Natural killer cell treated with Interleukin-12 subunit alpha and Interleukin-12 subunit beta and Interleukin-15 and Interleukin-18, amount 100 ng/mL, for 72 hours (primary cell): ENCODE measurements around the gene PARD3. TPM values are rescaled to one million over a fixed set of nuclear protein-coding genes. Genes with fewer than 3 reads are reported as not detected.

Source experiments
- ATAC-seq, 2 donors: fragments of 150-1000 bp; cut with Tn5 transposase in 1 of 2; sonication (Bioruptor Pico), chemical (Tn5 transposase) in 1 of 2; 2 replicates each; pipeline ENCODE4 v1.10.0; 2021
- DNase-seq: peaks from one replicate; pipeline ENCODE4 v3.0.0; 2022; ENCODE audit warnings: low spot score
- H3K27ac Mint-ChIP-seq, 2 donors: 1 replicate in 1 of 2; 2 replicates in 1 of 2; pipeline ENCODE4 v1.8.0; 2022; ENCODE audit warnings: mixed read lengths in 2 of 2, mild to moderate bottlenecking in 1 of 2, moderate library complexity in 1 of 2
- H3K27me3 Mint-ChIP-seq, 2 donors: 1 replicate in 1 of 2; 2 replicates in 1 of 2; pipeline ENCODE4 v1.8.0; 2022; ENCODE audit warnings: mixed read lengths in 2 of 2
- H3K36me3 Mint-ChIP-seq: one replicate; pipeline ENCODE4 v1.8.0; 2022; ENCODE audit warnings: mixed read lengths
- H3K4me1 Mint-ChIP-seq, 2 donors: 1 replicate in 1 of 2; 2 replicates in 1 of 2; pipeline ENCODE4 v1.8.0; 2022; ENCODE audit warnings: low read depth in 2 of 2, mixed read lengths in 2 of 2, mild to moderate bottlenecking in 1 of 2
- H3K4me3 Mint-ChIP-seq: one replicate; pipeline ENCODE4 v1.8.0; 2022; ENCODE audit warnings: mixed read lengths
- H3K9me3 Mint-ChIP-seq: 2 replicates; pipeline ENCODE4 v1.8.0; 2022; ENCODE audit warnings: mixed read lengths
- total RNA-seq, 2 donors: library from RNA; stranded (reverse); gene quantifications; one replicate each; pipeline ENCODE4 v1.2.3, GENCODE V29; 2022

Gene PARD3
- total RNA-seq, 2 donors from 2014 or later: 0.56 TPM; not detected in 1

GRCh38 chr10:34585422-34586112 lies 229.5 kb downstream of the PARD3 start:
- DNase-seq: no peak
- no peaks in the 10 kb centered on the region for H3K4me1 Mint-ChIP-seq
- ATAC-seq: no peak
- no peaks in the 10 kb centered on the region for H3K36me3 Mint-ChIP-seq
- no peak overlapping the region for H3K4me3 Mint-ChIP-seq
- no peaks in the 10 kb centered on the region for H3K9me3 Mint-ChIP-seq
- no peak overlapping the region for H3K27ac Mint-ChIP-seq
- peaks cover 4 to 16% of the 10 kb centered on the region in 2 donors for H3K27me3 Mint-ChIP-seq

- H3K36me3 Mint-ChIP-seq: no peaks in the 10 kb centered on the region
- no peak for DNase-seq
- H3K27ac Mint-ChIP-seq: no peak overlapping the region
- no peaks in the 10 kb centered on the region for H3K4me1 Mint-ChIP-seq
- peaks cover 4 to 16% of the 10 kb centered on the region in 2 donors for H3K27me3 Mint-ChIP-seq
- ATAC-seq: no peak
- H3K9me3 Mint-ChIP-seq: no peaks in the 10 kb centered on the region
- H3K4me3 Mint-ChIP-seq: no peak overlapping the region
These were observed 230.9 kb downstream of the PARD3 start for GRCh38 chr10:34584164-34584563.

GRCh38 chr10:34581801-34582532 lies 233.1 kb downstream of the PARD3 start:
- Mint-ChIP-seq H3K36me3 (no peaks in the 10 kb centered on the region), H3K27ac (no peak overlapping the region), H3K4me3 (no peak overlapping the region), H3K4me1 (no peaks in the 10 kb centered on the region), H3K27me3 (peaks cover 0 to 16% of the 10 kb centered on the region in 2 donors), H3K9me3 (no peaks in the 10 kb centered on the region)
- no peak for ATAC-seq
- no peak for DNase-seq

GRCh38 chr10:34580643-34581042 lies 234.5 kb downstream of the PARD3 start:
- DNase-seq: no peak
- H3K4me3 Mint-ChIP-seq: no peak overlapping the region
- H3K9me3 Mint-ChIP-seq: no peaks in the 10 kb centered on the region
- no peaks in the 10 kb centered on the region for H3K36me3 Mint-ChIP-seq
- H3K27ac Mint-ChIP-seq: no peak overlapping the region
- peaks cover 0 to 17% of the 10 kb centered on the region in 2 donors for H3K27me3 Mint-ChIP-seq
- no peaks in the 10 kb centered on the region for H3K4me1 Mint-ChIP-seq
- ATAC-seq: no peak

- no peaks in the 10 kb centered on the region for H3K9me3 Mint-ChIP-seq
- H3K27me3 Mint-ChIP-seq: peaks cover 0 to 13% of the 10 kb centered on the region in 2 donors
- no peak overlapping the region for H3K27ac Mint-ChIP-seq
- ATAC-seq: no peak
- H3K36me3 Mint-ChIP-seq: no peaks in the 10 kb centered on the region
- H3K4me3 Mint-ChIP-seq: no peak overlapping the region
- no peak for DNase-seq
- no peaks in the 10 kb centered on the region for H3K4me1 Mint-ChIP-seq
These were observed 234.9 kb downstream of the PARD3 start for GRCh38 chr10:34580214-34580613.

- Mint-ChIP-seq H3K9me3 (no peaks in the 10 kb centered on the region), H3K36me3 (no peaks in the 10 kb centered on the region), H3K4me3 (no peak overlapping the region), H3K27ac (no peak overlapping the region), H3K27me3 (peaks cover 5 to 9% of the 10 kb centered on the region in 2 donors), H3K4me1 (no peaks in the 10 kb centered on the region)
- no peak for ATAC-seq
- no peak for DNase-seq
These were observed 236.6 kb downstream of the PARD3 start for GRCh38 chr10:34578468-34578867.

GRCh38 chr10:34576797-34577196 lies 238.3 kb downstream of the PARD3 start:
- H3K4me1 Mint-ChIP-seq: no peaks in the 10 kb centered on the region
- H3K9me3 Mint-ChIP-seq: no peaks in the 10 kb centered on the region
- peaks cover 5 to 9% of the 10 kb centered on the region in 2 donors for H3K27me3 Mint-ChIP-seq
- ATAC-seq: no peak
- no peaks in the 10 kb centered on the region for H3K36me3 Mint-ChIP-seq
- H3K27ac Mint-ChIP-seq: no peak overlapping the region
- H3K4me3 Mint-ChIP-seq: no peak overlapping the region
- DNase-seq: no peak

- H3K4me1 Mint-ChIP-seq: no peaks in the 10 kb centered on the region
- no peaks in the 10 kb centered on the region for H3K9me3 Mint-ChIP-seq
- no peak overlapping the region for H3K27ac Mint-ChIP-seq
- ATAC-seq (no peak), DNase-seq (no peak)
- H3K4me3 Mint-ChIP-seq: no peak overlapping the region
- H3K36me3 Mint-ChIP-seq: no peaks in the 10 kb centered on the region
- H3K27me3 Mint-ChIP-seq: peaks cover 5 to 9% of the 10 kb centered on the region in 2 donors
These were observed 239.2 kb downstream of the PARD3 start for GRCh38 chr10:34575882-34576281.

GRCh38 chr10:34574353-34574934 lies 240.7 kb downstream of the PARD3 start:
- no peak overlapping the region for H3K27ac Mint-ChIP-seq
- H3K4me3 Mint-ChIP-seq: no peak overlapping the region
- no peaks in the 10 kb centered on the region for H3K9me3 Mint-ChIP-seq
- H3K27me3 Mint-ChIP-seq: peaks cover 5 to 9% of the 10 kb centered on the region in 2 donors
- ATAC-seq (no peak), DNase-seq (no peak)
- H3K36me3 Mint-ChIP-seq: no peaks in the 10 kb centered on the region
- no peaks in the 10 kb centered on the region for H3K4me1 Mint-ChIP-seq

- Mint-ChIP-seq H3K9me3 (no peaks in the 10 kb centered on the region), H3K27me3 (peaks cover 10 to 15% of the 10 kb centered on the region in 2 donors), H3K36me3 (no peaks in the 10 kb centered on the region), H3K4me1 (no peaks in the 10 kb centered on the region), H3K27ac (no peak overlapping the region), H3K4me3 (no peak overlapping the region)
- DNase-seq: no peak
- ATAC-seq: no peak
These were observed 244.2 kb downstream of the PARD3 start for GRCh38 chr10:34570887-34571286.

- no peak for DNase-seq
- no peaks in the 10 kb centered on the region for H3K36me3 Mint-ChIP-seq
- no peak for ATAC-seq
- H3K4me1 Mint-ChIP-seq: no peaks in the 10 kb centered on the region
- H3K9me3 Mint-ChIP-seq: no peaks in the 10 kb centered on the region
- peaks cover 10 to 13% of the 10 kb centered on the region in 2 donors for H3K27me3 Mint-ChIP-seq
- H3K4me3 Mint-ChIP-seq: no peak overlapping the region
- no peak overlapping the region for H3K27ac Mint-ChIP-seq
These were observed 247.3 kb downstream of the PARD3 start for GRCh38 chr10:34567659-34568253.

- Mint-ChIP-seq H3K27me3 (peaks cover 10 to 13% of the 10 kb centered on the region in 2 donors), H3K4me3 (no peak overlapping the region), H3K9me3 (no peaks in the 10 kb centered on the region), H3K27ac (no peak overlapping the region), H3K4me1 (no peaks in the 10 kb centered on the region), H3K36me3 (no peaks in the 10 kb centered on the region)
- no peak for ATAC-seq
- no peak for DNase-seq
These were observed 249.2 kb downstream of the PARD3 start for GRCh38 chr10:34565934-34566333.

- Mint-ChIP-seq H3K27ac (no peak overlapping the region), H3K36me3 (no peaks in the 10 kb centered on the region), H3K4me3 (no peak overlapping the region), H3K4me1 (peaks cover 0 to 3% of the 10 kb centered on the region in 2 donors), H3K27me3 (peaks cover 0 to 3% of the 10 kb centered on the region in 2 donors), H3K9me3 (no peaks in the 10 kb centered on the region)
- no peak for ATAC-seq
- no peak for DNase-seq
These were observed 257.0 kb downstream of the PARD3 start for GRCh38 chr10:34558093-34558583.

GRCh38 chr10:34557173-34557572 lies 257.9 kb downstream of the PARD3 start:
- DNase-seq (no peak), ATAC-seq (no peak)
- Mint-ChIP-seq H3K9me3 (no peaks in the 10 kb centered on the region), H3K4me1 (peaks cover 0 to 3% of the 10 kb centered on the region in 2 donors), H3K36me3 (no peaks in the 10 kb centered on the region), H3K27me3 (peaks cover 0 to 3% of the 10 kb centered on the region in 2 donors), H3K27ac (no peak overlapping the region), H3K4me3 (no peak overlapping the region)
